Keratinocyte (primary cell): Measurements from ENCODE around the gene SPEM2. TPM values are rescaled to one million over a fixed set of nuclear protein-coding genes. Genes with fewer than 3 reads are reported as not detected.

Experiments
- DNase-seq: peaks from one replicate; pipeline ENCODE4 v3.0.0-alpha.2; 2011; ENCODE audit warnings: low read depth, missing footprints, low spot score
- FAIRE-seq: peaks from 2 replicates; lab custom pipeline; 2011; peaks lifted over from hg19 to GRCh38; lab: Jason Lieb, UNC
- H2AFZ ChIP-seq: 2 replicates; pipeline ENCODE4 v1.6.0; 2012; ENCODE audit warnings: low read length, control low read depth, inconsistent platforms; ENCODE audit not compliant: control insufficient read depth
- H3K27ac ChIP-seq: 2 replicates; pipeline ENCODE4 v1.5.1; 2011; ENCODE audit warnings: low read length; ENCODE audit not compliant: control insufficient read depth, insufficient read depth
- H3K27me3 ChIP-seq: 3 replicates; pipeline ENCODE4 v1.6.0; 2011; ENCODE audit warnings: low read length; ENCODE audit not compliant: control insufficient read depth, insufficient read depth; ENCODE audit errors: extremely low read depth
- H3K36me3 ChIP-seq, 2 experiments: 2 replicates in 1 of 2; 3 replicates in 1 of 2; pipeline ENCODE4 v1.5.1; 2011; ENCODE audit warnings: low read length in 2 of 2, mild to moderate bottlenecking in 1 of 2; ENCODE audit not compliant: control insufficient read depth in 2 of 2, insufficient read depth in 2 of 2; ENCODE audit errors: extremely low read depth in 1 of 2
- H3K4me1 ChIP-seq: 3 replicates; pipeline ENCODE4 v1.5.1; 2011; ENCODE audit warnings: low read length; ENCODE audit not compliant: control insufficient read depth, insufficient read depth; ENCODE audit errors: extremely low read depth
- H3K4me2 ChIP-seq: 3 replicates; pipeline ENCODE4 v1.6.0; 2011; ENCODE audit warnings: low read depth, low read length; ENCODE audit not compliant: control insufficient read depth, insufficient read depth; ENCODE audit errors: extremely low read depth
- H3K4me3 ChIP-seq, 3 experiments: fragments of 200-600 bp in 1 of 3; sonication (generic) in 1 of 3; 2 replicates in 2 of 3; 3 replicates in 1 of 3; pipeline ENCODE4 v1.5.1; 2011 to 2016; ENCODE audit warnings: low read length in 3 of 3, mild to moderate bottlenecking in 3 of 3, control low read depth in 2 of 3, inconsistent platforms in 1 of 3, low read depth in 1 of 3, mixed read lengths in 1 of 3, mixed run types in 1 of 3, moderate library complexity in 1 of 3; ENCODE audit not compliant: control insufficient read depth in 2 of 3, insufficient read depth in 2 of 3; ENCODE audit errors: extremely low read depth in 1 of 3
- H3K79me2 ChIP-seq: 2 replicates; pipeline ENCODE4 v1.6.0; 2012; ENCODE audit warnings: low read length; ENCODE audit not compliant: control insufficient read depth, insufficient read depth
- H3K9ac ChIP-seq: 3 replicates; pipeline ENCODE4 v1.6.0; 2011; ENCODE audit warnings: low read length; ENCODE audit not compliant: control insufficient read depth, insufficient read depth; ENCODE audit errors: extremely low read depth
- H3K9me1 ChIP-seq: 3 replicates; pipeline ENCODE4 v1.6.0; 2011; ENCODE audit warnings: low read length; ENCODE audit not compliant: control insufficient read depth, insufficient read depth; ENCODE audit errors: extremely low read depth
- H3K9me3 ChIP-seq: 2 replicates; pipeline ENCODE4 v1.5.1; 2012; ENCODE audit warnings: low read depth, low read length; ENCODE audit not compliant: control insufficient read depth
- H4K20me1 ChIP-seq: 3 replicates; pipeline ENCODE4 v1.6.0; 2011; ENCODE audit warnings: low read length; ENCODE audit not compliant: control insufficient read depth, insufficient read depth; ENCODE audit errors: extremely low read depth
- CTCF ChIP-seq, 3 experiments: IDR thresholded peaks in 1 of 3; conservative IDR thresholded peaks in 1 of 3; optimal IDR thresholded peaks in 1 of 3; 2 replicates in 2 of 3; 3 replicates in 1 of 3; pipeline versions ENCODE3 to v1.5.1; 2011; ENCODE audit warnings: low read length in 3 of 3, mild to moderate bottlenecking in 3 of 3, moderate library complexity in 2 of 3, control low read depth in 1 of 3, inconsistent platforms in 1 of 3; ENCODE audit not compliant: insufficient read depth in 2 of 3; ENCODE audit errors: extremely low read depth in 1 of 3
- EZH2 ChIP-seq: IDR thresholded peaks from one replicate; pipeline ENCODE4 v1.6.1; 2012; ENCODE audit warnings: inconsistent platforms, mild to moderate bottlenecking, low read length, moderate library complexity
- dilution Hi-C: fragments of 300-500 bp; cut with MboI; formaldehyde crosslinking; loops from one replicate; pipeline ENCODE4 v1.7.0; 2020; ENCODE audit warnings: low sequenced_read_pairs; ENCODE audit not compliant: extremely low pct_ligation_motif_present
- polyA plus RNA-seq, 5 experiments: library from polyadenylated mRNA; depleted of rRNA in 3 of 5; stranded (reverse) in 3 of 5; stranded (forward) in 1 of 5; unstranded in 1 of 5; fragments of >200 nt; gene quantifications; 1 replicate in 1 of 5; 2 replicates in 3 of 5; 3 replicates in 1 of 5; pipeline versions ENCODE4 v1.2.1 to v1.2.3, GENCODE V29; 2011 to 2012; ENCODE audit warnings: missing spikeins in 2 of 5, low read depth in 1 of 5, low replicate concordance in 1 of 5

Gene SPEM2
- polyA plus RNA-seq, 1 donor (not counting 4 experiments of a cell fraction or from before 2014, with no cell fraction given), result not detected

GRCh38 chr17:7409716-7410115 lies 15.7 kb upstream of the SPEM2 start:
- H4K20me1 ChIP-seq, result no peaks in the 10 kb centered on the region
- dilution Hi-C loops, result no loop called here
- DNase-seq (no peak), FAIRE-seq (no peak)
- H3K4me3 ChIP-seq, result no peak overlapping the region
- H3K36me3 ChIP-seq, result peaks cover 0 to 4% of the 10 kb centered on the region in 2 experiments
- H3K4me1 ChIP-seq, result peaks cover 16% of the 10 kb centered on the region
- no peaks in the 10 kb centered on the region for H3K79me2 ChIP-seq
- H3K9me3 ChIP-seq, result no peaks in the 10 kb centered on the region
- H2AFZ ChIP-seq, result no peak overlapping the region
- no peak overlapping the region for H3K4me2 ChIP-seq
- H3K9me1 ChIP-seq, result no peaks in the 10 kb centered on the region
- H3K27me3 ChIP-seq, result no peaks in the 10 kb centered on the region
- H3K27ac ChIP-seq, result no peak overlapping the region
- H3K9ac ChIP-seq, result no peak overlapping the region
- no peak for TF ChIP-seq CTCF (optimal IDR thresholded peaks at IDR 0.05 in 1 of 3, IDR thresholded peaks at IDR 0.05 in 1 of 3, conservative IDR thresholded peaks at IDR 0.05 in 1 of 3; ENCODE audit: extremely low read depth in 1 of 3, insufficient read depth in 2 of 3, low read length in 3 of 3)
- no peak for TF ChIP-seq EZH2

- no peak for FAIRE-seq
- Histone ChIP-seq H3K9me3 (no peaks in the 10 kb centered on the region), H4K20me1 (no peaks in the 10 kb centered on the region), H3K79me2 (no peaks in the 10 kb centered on the region), H3K4me3 (no peak overlapping the region), H3K9me1 (no peaks in the 10 kb centered on the region), H3K4me1 (peaks cover 8% of the 10 kb centered on the region), H3K9ac (no peak overlapping the region), H3K27me3 (no peaks in the 10 kb centered on the region), H2AFZ (no peak overlapping the region), H3K36me3 (peaks cover 0 to 5% of the 10 kb centered on the region in 2 experiments), H3K27ac (no peak overlapping the region), H3K4me2 (no peak overlapping the region)
- DNase-seq, result no peak
- TF ChIP-seq EZH2 (no peak), CTCF (optimal IDR thresholded peaks at IDR 0.05 in 1 of 3, IDR thresholded peaks at IDR 0.05 in 1 of 3, conservative IDR thresholded peaks at IDR 0.05 in 1 of 3; ENCODE audit: extremely low read depth in 1 of 3, insufficient read depth in 2 of 3, low read length in 3 of 3) (no peak)
- dilution Hi-C loops, result no loop called here
Observed at GRCh38 chr17:7410634-7411426, 14.6 kb upstream of the SPEM2 start.
